WI38 (cell line): Measurements from ENCODE around the gene SHC2.

Source experiments
- H3K4me3 ChIP-seq: 2 replicates; pipeline ENCODE4 v1.5.1; 2011; ENCODE audit warnings: low read depth, mild to moderate bottlenecking, control low read depth, low read length
- TF ChIP-seq, protein P1 (sequence below): IDR thresholded peaks from 2 replicates; pipeline ENCODE4 v1.5.1; 2012; ENCODE audit warnings: low read depth, mild to moderate bottlenecking, control low read depth, low read length

Gene SHC2, protein sequence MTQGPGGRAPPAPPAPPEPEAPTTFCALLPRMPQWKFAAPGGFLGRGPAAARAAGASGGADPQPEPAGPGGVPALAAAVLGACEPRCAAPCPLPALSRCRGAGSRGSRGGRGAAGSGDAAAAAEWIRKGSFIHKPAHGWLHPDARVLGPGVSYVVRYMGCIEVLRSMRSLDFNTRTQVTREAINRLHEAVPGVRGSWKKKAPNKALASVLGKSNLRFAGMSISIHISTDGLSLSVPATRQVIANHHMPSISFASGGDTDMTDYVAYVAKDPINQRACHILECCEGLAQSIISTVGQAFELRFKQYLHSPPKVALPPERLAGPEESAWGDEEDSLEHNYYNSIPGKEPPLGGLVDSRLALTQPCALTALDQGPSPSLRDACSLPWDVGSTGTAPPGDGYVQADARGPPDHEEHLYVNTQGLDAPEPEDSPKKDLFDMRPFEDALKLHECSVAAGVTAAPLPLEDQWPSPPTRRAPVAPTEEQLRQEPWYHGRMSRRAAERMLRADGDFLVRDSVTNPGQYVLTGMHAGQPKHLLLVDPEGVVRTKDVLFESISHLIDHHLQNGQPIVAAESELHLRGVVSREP

DNA sequence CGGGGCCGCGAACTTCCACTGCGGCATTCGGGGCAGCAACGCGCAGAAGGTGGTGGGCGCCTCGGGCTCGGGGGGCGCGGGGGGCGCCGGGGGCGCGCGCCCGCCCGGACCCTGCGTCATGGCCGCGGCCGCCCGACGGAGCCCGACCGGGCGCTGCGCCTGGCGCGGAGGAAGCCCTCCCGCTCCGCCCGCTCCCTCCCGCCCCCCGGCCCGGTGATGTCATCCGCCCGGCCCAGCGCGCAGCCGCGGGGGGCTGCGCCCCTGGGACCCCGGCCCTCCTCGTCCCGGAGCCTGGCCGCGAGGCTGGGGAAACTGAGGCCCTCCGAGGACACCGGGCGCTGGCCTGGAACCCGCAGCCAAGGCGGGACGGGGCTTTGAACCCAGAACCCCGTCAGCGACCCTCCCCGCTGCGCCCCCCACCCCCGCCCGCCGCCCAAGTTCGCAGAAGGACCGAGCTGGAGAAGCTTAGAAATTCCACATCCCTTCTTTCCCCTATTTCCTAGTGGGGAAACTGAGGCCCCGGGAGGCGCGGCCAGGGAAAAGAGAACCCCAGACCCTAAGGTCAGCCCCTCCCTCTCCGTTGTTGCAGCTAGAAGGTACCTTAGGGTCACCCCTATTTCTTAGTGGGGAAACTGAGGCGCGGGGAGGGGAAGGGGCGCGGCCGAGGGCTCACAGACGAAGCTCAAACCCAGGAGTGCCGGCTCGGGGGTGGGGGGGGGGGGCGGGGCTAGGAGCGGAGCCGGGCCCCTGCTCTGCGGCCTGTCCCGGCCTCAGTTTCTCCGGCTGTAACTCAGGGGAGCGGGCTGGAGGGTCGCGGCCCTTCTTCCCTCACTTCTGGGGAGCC is at the start of gene SHC2:
Gene SHC2 (minus strand): TSS at position 157 of the 844 bp plus-strand sequence. CDS start 37 bp downstream, at position 120.
- H3K4me3 ChIP-seq: peak within 1 kb of the TSS; percentile 54
- TF ChIP-seq, protein P1, sequence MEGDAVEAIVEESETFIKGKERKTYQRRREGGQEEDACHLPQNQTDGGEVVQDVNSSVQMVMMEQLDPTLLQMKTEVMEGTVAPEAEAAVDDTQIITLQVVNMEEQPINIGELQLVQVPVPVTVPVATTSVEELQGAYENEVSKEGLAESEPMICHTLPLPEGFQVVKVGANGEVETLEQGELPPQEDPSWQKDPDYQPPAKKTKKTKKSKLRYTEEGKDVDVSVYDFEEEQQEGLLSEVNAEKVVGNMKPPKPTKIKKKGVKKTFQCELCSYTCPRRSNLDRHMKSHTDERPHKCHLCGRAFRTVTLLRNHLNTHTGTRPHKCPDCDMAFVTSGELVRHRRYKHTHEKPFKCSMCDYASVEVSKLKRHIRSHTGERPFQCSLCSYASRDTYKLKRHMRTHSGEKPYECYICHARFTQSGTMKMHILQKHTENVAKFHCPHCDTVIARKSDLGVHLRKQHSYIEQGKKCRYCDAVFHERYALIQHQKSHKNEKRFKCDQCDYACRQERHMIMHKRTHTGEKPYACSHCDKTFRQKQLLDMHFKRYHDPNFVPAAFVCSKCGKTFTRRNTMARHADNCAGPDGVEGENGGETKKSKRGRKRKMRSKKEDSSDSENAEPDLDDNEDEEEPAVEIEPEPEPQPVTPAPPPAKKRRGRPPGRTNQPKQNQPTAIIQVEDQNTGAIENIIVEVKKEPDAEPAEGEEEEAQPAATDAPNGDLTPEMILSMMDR: no peak

DNA sequence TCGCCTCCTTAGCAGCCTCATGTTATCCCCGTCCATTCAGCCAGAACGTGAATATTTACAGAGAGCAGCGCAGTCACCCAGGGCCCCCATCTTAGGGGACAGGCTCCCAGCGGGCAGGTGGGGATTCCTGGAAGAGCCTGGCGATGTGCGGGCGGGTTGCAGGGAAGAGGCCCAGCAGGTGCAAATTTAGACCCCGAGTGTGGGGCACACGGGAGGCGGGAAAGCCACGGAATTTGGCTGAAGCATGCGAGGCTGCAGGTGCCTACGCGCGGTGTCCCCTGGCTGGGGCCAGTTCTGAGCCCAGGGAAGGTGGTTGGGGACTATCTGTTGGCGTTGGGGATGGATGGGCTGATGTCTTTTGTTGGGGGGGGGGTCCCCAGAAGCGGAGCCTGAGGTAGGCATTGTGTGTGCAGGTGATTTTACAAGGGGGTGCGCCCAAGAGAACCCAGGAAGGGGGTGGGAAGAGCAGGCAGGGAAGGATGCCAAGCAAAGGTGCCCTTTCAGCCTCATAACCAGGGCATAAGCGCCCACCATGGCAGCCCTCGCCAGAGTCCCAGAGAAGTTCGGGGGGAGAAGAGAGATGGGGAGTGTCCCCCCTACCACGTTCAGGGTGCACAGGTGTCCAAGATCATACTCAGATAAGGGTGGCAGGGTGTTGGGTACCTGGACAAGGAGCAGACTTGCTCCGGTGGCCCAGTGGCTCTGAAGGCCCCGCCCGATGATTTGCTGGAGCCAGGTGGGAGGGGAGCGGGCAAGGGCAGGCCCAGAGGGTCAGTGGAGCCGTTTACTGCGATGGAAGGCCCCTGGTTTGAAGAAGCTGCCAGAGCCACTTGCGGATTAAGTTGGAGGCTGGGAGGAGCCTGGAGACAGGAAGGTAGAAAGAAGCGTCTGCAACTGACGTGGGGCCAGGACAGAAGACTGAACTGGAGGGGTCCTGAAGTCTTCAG is 47.6 kb upstream of the SHC2 start:
- peak overlapping the region; percentile 87 for H3K4me3 ChIP-seq
- TF ChIP-seq, protein P1: no peak

DNA sequence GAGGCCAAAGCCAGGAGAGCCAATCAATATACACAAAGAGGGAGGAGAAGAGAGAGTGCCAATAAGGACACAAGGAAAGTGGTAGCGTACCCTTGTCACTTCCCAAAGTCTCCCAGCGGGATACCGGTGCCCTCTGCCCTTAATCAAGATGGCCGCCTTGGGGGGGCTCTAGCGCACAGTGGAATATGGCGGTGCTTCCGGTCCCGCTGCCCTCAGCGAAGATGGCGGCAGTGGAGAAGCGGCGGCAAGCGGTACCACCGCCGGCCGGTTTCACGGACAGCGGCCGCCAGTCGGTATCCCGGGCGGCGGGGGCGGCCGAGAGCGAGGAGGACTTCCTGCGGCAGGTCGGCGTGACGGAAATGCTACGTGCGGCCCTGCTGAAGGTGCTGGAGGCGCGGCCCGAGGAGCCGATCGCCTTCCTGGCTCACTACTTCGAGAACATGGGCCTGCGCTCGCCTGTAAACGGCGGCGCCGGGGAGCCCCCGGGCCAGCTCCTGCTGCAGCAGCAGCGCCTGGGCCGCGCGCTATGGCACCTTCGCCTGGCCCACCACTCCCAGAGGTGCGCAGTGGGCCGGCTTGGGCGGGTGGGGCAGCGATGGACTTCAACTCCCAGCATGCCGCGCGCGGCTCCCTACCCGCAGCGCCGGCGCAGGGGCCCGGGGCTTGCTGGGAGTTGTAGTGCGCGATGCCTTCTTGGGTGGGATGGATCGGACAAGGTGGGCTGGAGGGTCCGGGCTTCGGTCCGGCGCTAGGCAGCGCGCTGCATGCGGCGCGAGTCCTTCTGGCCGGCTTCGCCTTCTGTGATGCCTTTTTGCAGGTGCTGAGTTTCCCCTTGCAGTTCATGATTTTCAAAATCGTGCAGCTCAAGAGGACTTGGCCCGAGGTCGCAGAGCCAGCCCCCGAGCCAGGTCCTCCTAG is 46.7 kb upstream of the SHC2 start, which contains the start of gene TPGS1:
Gene TPGS1 (plus strand): TSS at position 212 of the 918 bp plus-strand sequence. CDS start 10 bp downstream, at position 222.
- peak within 1 kb of the TSS; percentile 87 for H3K4me3 ChIP-seq
- TF ChIP-seq, protein P1: no peak

DNA sequence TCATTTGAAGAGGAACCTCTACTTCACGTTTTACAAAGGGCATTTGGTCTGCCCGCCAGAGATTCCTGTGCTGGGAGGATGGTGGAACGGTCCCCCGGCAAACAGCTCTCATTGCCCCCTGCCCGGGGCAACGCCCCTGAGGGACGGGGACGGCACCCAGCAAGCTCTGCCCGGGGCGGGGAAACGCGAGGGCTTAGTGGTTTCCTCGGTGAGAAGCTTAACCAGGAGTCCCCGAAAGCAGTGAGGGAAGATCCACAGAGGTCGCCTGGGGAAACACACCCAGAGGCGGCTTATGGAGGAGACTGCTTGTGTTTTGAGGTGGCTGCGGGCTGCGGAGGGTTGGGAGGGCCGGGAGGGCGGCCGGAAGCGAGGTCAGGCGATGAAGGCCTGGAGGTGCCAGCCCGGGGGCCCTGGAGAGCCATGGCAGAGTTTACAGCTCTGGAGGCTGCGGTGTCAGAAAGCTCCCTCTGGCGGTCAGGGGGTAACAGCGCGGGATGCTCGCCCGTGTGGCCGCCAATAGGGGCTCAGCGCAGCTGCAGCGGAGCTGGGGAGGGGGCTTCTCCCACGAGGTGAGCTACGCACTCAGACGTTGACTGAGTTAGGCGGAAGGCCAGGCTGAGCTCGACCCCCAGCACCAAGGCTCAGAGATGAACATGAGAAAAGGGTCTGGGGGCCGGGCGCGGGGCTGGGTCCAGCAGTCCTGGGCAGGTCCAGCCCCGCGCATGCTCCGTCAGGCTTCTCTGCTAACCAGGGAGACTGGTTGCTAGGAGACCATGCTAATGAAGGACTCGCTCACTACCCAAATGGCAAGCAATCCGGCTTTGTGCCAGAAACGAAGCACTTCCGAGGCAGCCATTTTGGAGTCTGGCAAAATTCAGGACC is 45.8 kb upstream of the SHC2 start:
- TF ChIP-seq, protein P1: peak; percentile 85
- H3K4me3 ChIP-seq: peak overlapping the region; percentile 87

DNA sequence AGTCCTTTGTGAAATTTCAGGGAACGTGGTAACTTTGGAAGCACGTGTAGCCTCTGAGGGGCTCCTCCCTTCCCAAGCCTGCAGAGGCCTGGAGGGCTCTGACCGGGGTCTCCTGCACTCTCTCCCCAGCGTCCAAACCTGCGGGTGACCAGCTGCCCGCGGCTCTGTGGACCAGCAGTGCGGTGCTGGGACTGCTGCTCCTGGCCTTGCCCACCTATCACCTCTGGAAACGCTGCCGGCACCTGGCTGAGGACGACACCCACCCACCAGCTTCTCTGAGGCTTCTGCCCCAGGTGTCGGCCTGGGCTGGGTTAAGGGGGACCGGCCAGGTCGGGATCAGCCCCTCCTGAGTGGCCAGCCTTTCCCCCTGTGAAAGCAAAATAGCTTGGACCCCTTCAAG is 43.8 kb upstream of the SHC2 start:
- TF ChIP-seq, protein P1: no peak
- H3K4me3 ChIP-seq: no peak overlapping the region
